H1 (cell line): Measurements from ENCODE around the gene RERE.

Experiments used
- EZH2 ChIP-seq: fragments of 200-600 bp; sonication (generic); IDR thresholded peaks from 2 replicates; pipeline ENCODE4 v1.7.1; 2012; ENCODE audit warnings: low read depth, mild to moderate bottlenecking, moderate library complexity, low read length, inconsistent platforms; ENCODE audit not compliant: severe bottlenecking
- TCF12 ChIP-seq: IDR thresholded peaks from 2 replicates; pipeline ENCODE4 v1.6.1; 2011; ENCODE audit warnings: low read depth, mild to moderate bottlenecking, low read length
- TF ChIP-seq, protein P1 (sequence below), 3 experiments: IDR thresholded peaks; 1 replicate in 2 of 3; 2 replicates in 1 of 3; pipeline versions ENCODE4 v1.5.1 to v1.6.1; 2011; ENCODE audit warnings: low read length in 3 of 3, mild to moderate bottlenecking in 3 of 3, inconsistent platforms in 2 of 3, low read depth in 1 of 3, moderate library complexity in 1 of 3; ENCODE audit not compliant: insufficient read depth in 1 of 3; ENCODE audit errors: control extremely low read depth in 1 of 3
- TF ChIP-seq, protein P2 (sequence below): IDR thresholded peaks from 2 replicates; pipeline ENCODE4 v1.6.1; 2012; ENCODE audit warnings: inconsistent platforms

DNA sequence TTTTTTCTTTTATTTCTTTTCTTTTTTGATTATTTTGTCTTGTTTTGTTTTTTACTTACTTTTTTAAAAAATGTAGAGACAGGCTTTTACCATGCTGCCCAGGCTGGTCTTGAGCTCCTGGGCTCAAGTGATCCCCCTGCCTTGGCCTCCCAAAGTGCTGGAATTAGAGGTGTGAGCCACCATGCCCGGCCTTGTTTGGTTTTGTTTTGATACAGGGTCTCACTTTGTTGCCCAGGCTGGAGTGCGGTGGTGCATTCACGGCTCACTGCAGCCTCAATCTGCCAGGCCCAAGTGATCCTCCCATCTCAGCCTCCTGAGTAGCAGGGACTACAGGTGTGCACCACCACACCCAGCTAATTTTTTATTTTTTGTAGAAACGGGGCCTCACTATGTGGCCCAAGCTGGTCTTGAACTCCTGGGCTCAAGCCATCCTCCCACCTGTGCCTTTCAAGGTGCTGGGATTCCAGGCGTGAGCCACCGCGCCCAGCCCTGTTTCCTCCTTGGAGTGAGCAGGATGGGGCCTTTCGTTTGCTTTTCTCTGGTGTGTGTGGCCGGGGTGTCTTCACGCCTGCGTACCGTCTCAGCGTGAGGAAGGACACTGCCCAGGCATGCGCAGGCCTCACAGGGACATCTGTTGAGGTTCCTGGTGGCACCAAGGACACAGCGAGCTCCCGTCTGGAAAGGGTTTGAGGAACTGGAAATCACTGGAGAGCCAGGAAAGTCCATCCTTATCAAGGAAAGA, 484.0 kb downstream of the RERE start:
- TF ChIP-seq, protein P1, sequence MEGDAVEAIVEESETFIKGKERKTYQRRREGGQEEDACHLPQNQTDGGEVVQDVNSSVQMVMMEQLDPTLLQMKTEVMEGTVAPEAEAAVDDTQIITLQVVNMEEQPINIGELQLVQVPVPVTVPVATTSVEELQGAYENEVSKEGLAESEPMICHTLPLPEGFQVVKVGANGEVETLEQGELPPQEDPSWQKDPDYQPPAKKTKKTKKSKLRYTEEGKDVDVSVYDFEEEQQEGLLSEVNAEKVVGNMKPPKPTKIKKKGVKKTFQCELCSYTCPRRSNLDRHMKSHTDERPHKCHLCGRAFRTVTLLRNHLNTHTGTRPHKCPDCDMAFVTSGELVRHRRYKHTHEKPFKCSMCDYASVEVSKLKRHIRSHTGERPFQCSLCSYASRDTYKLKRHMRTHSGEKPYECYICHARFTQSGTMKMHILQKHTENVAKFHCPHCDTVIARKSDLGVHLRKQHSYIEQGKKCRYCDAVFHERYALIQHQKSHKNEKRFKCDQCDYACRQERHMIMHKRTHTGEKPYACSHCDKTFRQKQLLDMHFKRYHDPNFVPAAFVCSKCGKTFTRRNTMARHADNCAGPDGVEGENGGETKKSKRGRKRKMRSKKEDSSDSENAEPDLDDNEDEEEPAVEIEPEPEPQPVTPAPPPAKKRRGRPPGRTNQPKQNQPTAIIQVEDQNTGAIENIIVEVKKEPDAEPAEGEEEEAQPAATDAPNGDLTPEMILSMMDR (IDR thresholded peaks at IDR 0.05; ENCODE audit: control extremely low read depth in 1 of 3, insufficient read depth in 1 of 3, low read depth in 1 of 3, low read length in 3 of 3), result no peak
- TF ChIP-seq, protein P2, sequence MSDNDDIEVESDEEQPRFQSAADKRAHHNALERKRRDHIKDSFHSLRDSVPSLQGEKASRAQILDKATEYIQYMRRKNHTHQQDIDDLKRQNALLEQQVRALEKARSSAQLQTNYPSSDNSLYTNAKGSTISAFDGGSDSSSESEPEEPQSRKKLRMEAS, result no peak
- TF ChIP-seq EZH2, result no peak
- TF ChIP-seq TCF12, result no peak
